RKO (cell line): ENCODE results near the gene KCNK4.
A peak's percentile ranks its signal among the peaks of the same experiment; 100 is the strongest.

Experiments
- DNase-seq: peaks from one replicate; pipeline ENCODE4 v3.0.0-alpha.2; 2016; ENCODE audit warnings: low spot score

The KCNK4 gene

DNA sequence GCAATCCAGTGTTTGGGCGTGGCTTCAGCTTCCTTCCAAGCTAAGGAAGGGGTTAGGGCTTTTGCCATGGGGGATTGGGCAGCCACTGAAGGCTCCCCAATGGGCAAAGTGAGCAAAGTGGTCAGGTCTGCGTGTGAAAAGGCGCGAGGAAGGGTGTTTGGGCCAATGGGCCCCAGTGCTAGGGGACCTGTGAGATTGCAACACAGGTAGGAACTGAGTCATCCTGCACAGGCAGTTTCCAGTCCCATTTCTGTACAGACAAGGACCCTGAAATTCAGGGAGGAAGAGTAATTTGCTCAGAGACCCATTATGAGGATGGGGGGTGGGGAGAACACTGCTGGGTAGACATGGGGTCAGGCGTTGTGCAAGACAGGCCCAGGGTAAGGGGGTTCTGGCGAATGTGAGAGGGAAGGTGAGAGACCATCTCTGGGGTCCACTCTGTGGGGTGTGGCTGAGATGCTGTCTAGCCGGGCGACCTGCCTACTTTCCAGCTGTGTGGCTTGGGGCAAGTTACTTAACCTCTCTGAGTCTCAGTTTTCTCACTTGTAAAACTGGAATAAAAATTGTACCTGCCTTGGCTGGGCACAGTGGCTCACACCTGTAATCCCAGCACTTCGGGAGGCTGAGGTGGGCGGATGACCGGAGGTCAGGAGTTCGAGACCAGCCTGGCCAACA, 56.2 kb downstream of the KCNK4 start:
- DNase-seq: no peak

DNA sequence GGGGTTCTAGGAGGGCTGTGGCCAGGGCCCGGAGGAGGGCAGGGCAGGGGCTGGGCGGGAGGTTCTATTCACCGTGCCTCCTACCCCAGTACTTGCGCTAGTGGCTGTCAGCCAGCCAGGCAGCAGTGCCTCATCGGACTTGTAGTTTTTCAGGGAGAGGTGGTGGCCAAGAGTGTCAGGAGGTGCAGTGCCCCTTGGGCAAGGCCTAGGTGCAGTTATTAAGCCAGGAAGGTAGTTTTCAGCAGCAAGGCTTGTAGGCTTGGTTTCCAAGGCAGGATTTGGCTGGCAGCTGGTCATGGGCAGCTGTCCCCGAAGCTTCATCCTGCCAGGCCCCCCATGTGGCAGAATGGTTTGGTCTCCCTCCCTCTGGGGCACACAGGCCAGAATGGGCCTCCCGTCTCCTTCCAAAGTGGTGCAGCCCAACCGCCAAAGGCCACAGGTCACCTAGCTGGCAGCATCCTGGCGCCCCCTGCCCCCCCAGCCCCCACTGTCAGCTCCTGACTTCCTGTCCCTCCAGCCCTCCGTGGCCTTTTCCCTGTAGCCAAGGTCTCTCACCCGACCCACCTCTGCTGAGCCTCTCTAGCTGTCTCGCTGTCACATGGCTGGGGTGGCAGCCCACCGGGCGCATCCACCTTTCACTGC, 57.4 kb downstream of the KCNK4 start:
- peak; percentile 78 for DNase-seq

DNA sequence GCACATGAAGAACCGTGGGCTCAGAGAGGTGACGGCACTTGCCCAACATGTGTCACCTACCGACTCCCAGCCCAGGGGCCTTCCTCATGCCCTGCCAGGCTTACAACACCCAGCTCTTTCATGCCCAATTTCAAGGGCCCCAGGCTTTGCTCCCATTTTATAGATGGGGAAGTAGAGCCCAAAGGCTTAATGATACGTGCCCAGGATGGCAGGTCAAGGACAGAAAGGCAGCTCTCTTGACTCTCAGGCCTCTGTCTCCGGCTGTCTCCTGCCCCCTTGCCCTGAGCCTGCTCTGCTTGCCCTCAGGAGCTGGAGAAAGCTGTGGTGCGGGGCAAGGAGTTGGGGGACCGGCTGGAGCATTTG, 57.9 kb downstream of the KCNK4 start:
- DNase-seq: no peak

DNA sequence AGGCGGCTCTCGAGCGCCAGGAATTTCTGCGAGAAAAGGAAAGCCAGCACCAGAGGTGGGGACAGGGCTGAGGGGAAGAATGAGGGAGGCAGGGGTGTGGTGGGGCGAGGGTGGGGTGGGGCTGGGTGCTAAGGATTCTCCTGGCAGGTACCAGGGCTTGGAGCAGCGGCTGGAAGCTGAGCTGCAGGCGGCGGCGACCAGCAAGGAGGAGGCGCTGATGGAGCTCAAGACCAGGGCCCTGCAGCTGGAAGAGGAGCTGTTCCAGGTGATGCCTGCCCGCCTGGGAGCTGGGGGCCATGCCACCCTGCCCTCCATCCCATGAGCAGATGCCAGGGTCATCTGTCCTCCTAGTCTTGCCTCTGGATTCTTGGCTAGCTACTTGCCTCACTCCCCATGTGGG, 58.3 kb downstream of the KCNK4 start:
- DNase-seq: no peak
